Tibial nerve (tissue), 4 donors: Measurements from ENCODE around the gene USP48. TPM values are rescaled to one million over a fixed set of nuclear protein-coding genes. Genes with fewer than 3 reads are reported as not detected.

Experiments
- DNase-seq, 2 donors: peaks; one replicate each; pipeline ENCODE4 v3.0.0-alpha.2; 2019; ENCODE audit warnings: low spot score in 2 of 2
- H3K27ac ChIP-seq, 4 donors: fragments of 200-600 bp; sonication (generic) in 3 of 4; one replicate each; pipeline ENCODE4 v1.5.1; 2017 to 2019; ENCODE audit warnings: mild to moderate bottlenecking in 1 of 4
- H3K27me3 ChIP-seq, 2 donors: fragments of 200-600 bp; sonication (generic) in 1 of 2; one replicate each; pipeline versions ENCODE4 v1.5.1 to v1.6.0; 2017 to 2019
- H3K36me3 ChIP-seq, 3 donors: fragments of 200-600 bp; sonication (generic); one replicate each; pipeline ENCODE4 v1.5.1; 2018 to 2019
- H3K4me1 ChIP-seq, 4 donors: fragments of 200-600 bp; sonication (generic) in 3 of 4; one replicate each; pipeline ENCODE4 v1.5.1; 2017 to 2019
- H3K4me3 ChIP-seq, 4 donors: fragments of 200-600 bp; sonication (generic) in 3 of 4; one replicate each; pipeline ENCODE4 v1.5.1; 2017 to 2019; ENCODE audit warnings: mild to moderate bottlenecking in 1 of 4, moderate library complexity in 1 of 4
- H3K9me3 ChIP-seq, 4 donors: fragments of 200-600 bp; sonication (generic) in 3 of 4; one replicate each; pipeline ENCODE4 v1.5.1; 2017 to 2019
- EP300 ChIP-seq, 2 donors: sonication (generic); formaldehyde crosslinking; IDR thresholded peaks; one replicate each; pipeline ENCODE4 v1.6.1; 2017; ENCODE audit warnings: antibody characterized with exemption in 2 of 2, mild to moderate bottlenecking in 1 of 2
- POLR2A ChIP-seq, 2 donors: fragments of 450-650 bp; IDR thresholded peaks; one replicate each; pipeline ENCODE4 v1.6.1; 2017; ENCODE audit warnings: antibody characterized with exemption in 2 of 2, mild to moderate bottlenecking in 2 of 2, moderate library complexity in 2 of 2
- WGBS, 2 donors: methylation state at CpG; one replicate each; pipeline ENCODE4 v1.1.5; 2018; 5-methylcytosine and 5-hydroxymethylcytosine counted together
- total RNA-seq, 4 donors: library from RNA; depleted of rRNA; stranded (reverse); fragments of >200 nt; gene quantifications; one replicate each; pipeline ENCODE4 v1.1.0, GENCODE V29; 2016
- TF ChIP-seq, protein P1 (sequence below), 5 experiments: fragments of 200-600 bp in 3 of 5; fragments of 450-650 bp in 2 of 5; sonication (generic) in 3 of 5; IDR thresholded peaks; one replicate each; pipeline ENCODE4 v1.5.1; 2016 to 2019; ENCODE audit warnings: antibody characterized with exemption in 5 of 5, mild to moderate bottlenecking in 3 of 5, moderate library complexity in 2 of 5

USP48 gene
- total RNA-seq, 4 donors from 2014 or later = 51.1 to 65.9 (median 58.7) TPM

DNA sequence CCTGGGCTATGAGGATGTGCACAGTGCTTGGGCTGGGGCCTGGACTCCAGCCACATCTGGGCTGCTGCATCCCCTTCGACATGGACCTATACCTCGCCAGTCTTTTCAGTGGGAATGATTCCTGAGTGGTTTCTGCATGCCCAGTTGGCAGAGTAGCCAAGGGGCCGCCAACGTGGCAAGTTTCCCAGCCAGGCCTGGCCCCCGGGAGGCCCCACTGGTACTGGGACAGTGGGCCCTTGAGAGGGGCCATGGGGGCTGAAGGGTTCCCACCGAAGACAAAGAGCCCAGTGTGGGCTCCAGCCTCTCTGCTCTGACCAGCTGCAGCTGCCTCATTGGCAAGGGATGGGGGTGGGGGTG lies 129.2 kb downstream of the USP48 start:
- Histone ChIP-seq H3K4me1 (peaks cover 0 to 61% (median 18%) of the 10 kb centered on the region in 4 donors), H3K27ac (peak overlapping the region in 3 of 4 donors; percentile 66 to 91 (median 87)), H3K4me3 (no peak overlapping the region), H3K27me3 (peaks cover 0 to 17% of the 10 kb centered on the region in 2 donors), H3K9me3 (no peaks in the 10 kb centered on the region), H3K36me3 (no peaks in the 10 kb centered on the region)
- TF ChIP-seq EP300 (IDR thresholded peaks at IDR 0.05) = no peak
- TF ChIP-seq, protein P1, sequence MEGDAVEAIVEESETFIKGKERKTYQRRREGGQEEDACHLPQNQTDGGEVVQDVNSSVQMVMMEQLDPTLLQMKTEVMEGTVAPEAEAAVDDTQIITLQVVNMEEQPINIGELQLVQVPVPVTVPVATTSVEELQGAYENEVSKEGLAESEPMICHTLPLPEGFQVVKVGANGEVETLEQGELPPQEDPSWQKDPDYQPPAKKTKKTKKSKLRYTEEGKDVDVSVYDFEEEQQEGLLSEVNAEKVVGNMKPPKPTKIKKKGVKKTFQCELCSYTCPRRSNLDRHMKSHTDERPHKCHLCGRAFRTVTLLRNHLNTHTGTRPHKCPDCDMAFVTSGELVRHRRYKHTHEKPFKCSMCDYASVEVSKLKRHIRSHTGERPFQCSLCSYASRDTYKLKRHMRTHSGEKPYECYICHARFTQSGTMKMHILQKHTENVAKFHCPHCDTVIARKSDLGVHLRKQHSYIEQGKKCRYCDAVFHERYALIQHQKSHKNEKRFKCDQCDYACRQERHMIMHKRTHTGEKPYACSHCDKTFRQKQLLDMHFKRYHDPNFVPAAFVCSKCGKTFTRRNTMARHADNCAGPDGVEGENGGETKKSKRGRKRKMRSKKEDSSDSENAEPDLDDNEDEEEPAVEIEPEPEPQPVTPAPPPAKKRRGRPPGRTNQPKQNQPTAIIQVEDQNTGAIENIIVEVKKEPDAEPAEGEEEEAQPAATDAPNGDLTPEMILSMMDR (IDR thresholded peaks at IDR 0.05) = no peak
- no peak for TF ChIP-seq POLR2A (IDR thresholded peaks at IDR 0.05)
- WGBS, 2 donors = 17 to 39% methylated on average over 4 to 6 of the region's 6 CpGs
- no peak for DNase-seq

DNA sequence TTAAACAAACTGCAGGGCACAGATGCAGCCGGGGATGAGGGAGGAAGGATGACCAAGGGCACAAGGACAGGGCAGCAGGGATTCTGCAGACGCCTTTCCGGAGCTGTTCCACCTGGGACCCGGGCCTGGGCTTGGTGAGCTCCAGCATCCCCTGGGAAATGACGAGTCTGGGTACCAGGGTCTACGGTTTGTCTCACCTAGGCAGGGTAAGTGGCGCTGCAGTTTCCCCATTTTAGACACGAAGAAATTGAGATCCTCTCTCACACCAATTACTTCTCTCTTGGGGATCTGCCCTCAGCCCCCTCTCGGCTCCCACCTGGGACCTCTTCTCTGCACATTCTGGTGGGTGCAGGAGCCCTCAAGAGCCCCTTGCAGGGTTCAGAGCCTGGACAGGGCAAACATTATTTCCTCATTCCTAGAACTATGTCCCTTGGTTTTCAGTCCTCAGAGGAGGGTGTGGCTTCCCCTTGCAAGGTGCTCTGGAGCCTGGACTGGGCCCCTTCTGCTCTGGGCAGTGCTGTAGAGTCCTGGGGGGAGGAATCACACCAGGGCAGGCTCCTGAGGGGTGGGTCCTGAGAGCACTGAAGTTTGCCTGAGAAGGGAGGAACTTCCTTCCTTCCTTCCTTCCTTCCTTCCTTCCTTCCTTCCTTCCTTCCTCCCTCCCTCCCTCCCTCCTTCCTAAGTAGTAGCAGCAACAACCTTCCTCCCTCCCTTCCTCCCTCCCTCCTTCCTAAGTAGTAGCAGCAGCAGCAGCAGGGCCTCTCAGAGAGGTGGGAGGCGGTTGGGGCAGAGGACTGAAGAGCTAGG lies 129.8 kb downstream of the USP48 start:
- peaks cover 0 to 62% (median 18%) of the 10 kb centered on the region in 4 donors for H3K4me1 ChIP-seq
- 49 to 53% methylated on average over 10 of the region's 10 CpGs for WGBS, 2 donors
- no peak for DNase-seq
- H3K27ac ChIP-seq = peak overlapping the region; percentile 14 to 91 (median 76)
- TF ChIP-seq, protein P1 (IDR thresholded peaks at IDR 0.05) = no peak
- TF ChIP-seq EP300 (IDR thresholded peaks at IDR 0.05) = no peak
- TF ChIP-seq POLR2A (IDR thresholded peaks at IDR 0.05) = no peak
- peaks cover 0 to 22% of the 10 kb centered on the region in 2 donors for H3K27me3 ChIP-seq
- H3K4me3 ChIP-seq = no peak overlapping the region
- H3K9me3 ChIP-seq = no peaks in the 10 kb centered on the region
- no peaks in the 10 kb centered on the region for H3K36me3 ChIP-seq

GRCh38 chr1:21652101-21652936 lies 130.6 kb downstream of the USP48 start:
- TF ChIP-seq POLR2A (IDR thresholded peaks at IDR 0.05) = no peak
- no peak for TF ChIP-seq EP300 (IDR thresholded peaks at IDR 0.05)
- TF ChIP-seq, protein P1 (IDR thresholded peaks at IDR 0.05) = no peak
- H3K4me1 ChIP-seq = peaks cover 0 to 65% (median 18%) of the 10 kb centered on the region in 4 donors
- DNase-seq = no peak
- peaks cover 0 to 24% of the 10 kb centered on the region in 2 donors for H3K27me3 ChIP-seq
- no peaks in the 10 kb centered on the region for H3K9me3 ChIP-seq
- 16 to 18% methylated on average over 28 to 36 of the region's 39 CpGs for WGBS, 2 donors
- H3K36me3 ChIP-seq = no peaks in the 10 kb centered on the region
- peak overlapping the region in 3 of 4 donors; percentile 11 to 59 (median 37) for H3K4me3 ChIP-seq
- peak overlapping the region; percentile 66 to 91 (median 82) for H3K27ac ChIP-seq

DNA sequence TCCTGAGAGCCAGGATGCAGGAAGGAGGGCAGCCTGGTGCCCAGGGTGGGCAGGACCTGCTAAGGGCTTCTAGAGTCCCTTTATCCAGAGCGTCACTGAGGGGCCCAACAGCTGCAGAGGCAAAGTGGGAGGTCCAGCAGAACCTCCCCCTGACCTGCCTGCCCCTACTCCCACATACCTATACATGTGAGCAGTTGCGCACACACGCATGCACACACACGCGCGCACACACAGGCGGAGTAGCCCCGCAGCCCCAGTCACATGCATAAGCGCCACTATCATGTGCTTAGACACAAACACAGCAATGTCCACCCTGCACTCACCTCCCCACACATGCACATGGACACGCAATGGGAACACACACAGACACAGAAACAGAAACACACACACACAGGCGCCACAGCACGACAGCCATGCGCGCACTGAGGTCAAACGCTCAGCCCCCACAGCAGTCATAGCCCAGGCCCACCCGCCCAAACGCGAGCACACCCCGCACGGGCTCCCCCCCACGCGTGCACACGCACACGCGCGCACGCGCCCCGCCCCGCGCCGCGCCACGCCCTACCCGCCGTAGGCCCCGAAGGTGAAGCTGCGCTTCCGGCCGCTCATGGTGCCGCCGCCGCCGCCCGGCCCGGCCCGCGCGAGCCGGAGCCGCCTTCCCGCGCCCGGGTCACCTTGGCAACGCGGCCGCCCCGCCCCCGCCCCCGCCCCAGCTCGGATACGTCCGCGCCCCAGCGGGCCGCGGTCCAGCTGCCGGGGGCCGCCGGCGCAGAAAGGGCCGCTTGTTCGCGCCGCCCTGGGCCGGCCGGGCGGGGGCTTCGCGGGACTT lies 131.5 kb downstream of the USP48 start:
- Histone ChIP-seq H3K36me3 (no peaks in the 10 kb centered on the region), H3K4me1 (peaks cover 0 to 56% (median 14%) of the 10 kb centered on the region in 4 donors), H3K27me3 (peaks cover 0 to 24% of the 10 kb centered on the region in 2 donors), H3K9me3 (no peaks in the 10 kb centered on the region), H3K27ac (peak overlapping the region; percentile 66 to 91 (median 82)), H3K4me3 (peak overlapping the region; percentile 37 to 59 (median 38))
- 4 to 13% methylated on average over 9 to 35 of the region's 80 CpGs for WGBS, 2 donors
- DNase-seq = no peak
- TF ChIP-seq EP300 (IDR thresholded peaks at IDR 0.05) (peak in 1 of 2 donors; percentile 54), POLR2A (IDR thresholded peaks at IDR 0.05) (no peak)
- TF ChIP-seq, protein P1 (IDR thresholded peaks at IDR 0.05) = no peak
